HFFc6 (cell line): Measurements from ENCODE around the gene DYNC1I1. TPM values are rescaled to one million over a fixed set of nuclear protein-coding genes. Genes with fewer than 3 reads are reported as not detected.

Source experiments
- DNase-seq: peaks from one replicate; pipeline ENCODE4 v3.0.0-alpha.2; 2018
- H3K27ac Mint-ChIP-seq: 2 replicates; pipeline ENCODE4 v1.8.0; 2020; ENCODE audit warnings: mild to moderate bottlenecking, mixed read lengths
- H3K27me3 Mint-ChIP-seq: 2 replicates; pipeline ENCODE4 v1.8.0; 2021; ENCODE audit warnings: mild to moderate bottlenecking, moderate library complexity, mixed read lengths; ENCODE audit not compliant: insufficient read depth
- H3K36me3 Mint-ChIP-seq: 2 replicates; pipeline ENCODE4 v1.8.0; 2021; ENCODE audit warnings: low read depth, mixed read lengths
- H3K4me1 Mint-ChIP-seq: 2 replicates; pipeline ENCODE4 v1.8.0; 2020; ENCODE audit warnings: low read depth, mixed read lengths
- H3K4me3 Mint-ChIP-seq: 2 replicates; pipeline ENCODE4 v1.8.0; 2020; ENCODE audit warnings: mild to moderate bottlenecking, moderate library complexity, mixed read lengths
- H3K9me3 Mint-ChIP-seq: 2 replicates; pipeline ENCODE4 v1.8.0; 2020; ENCODE audit warnings: mild to moderate bottlenecking, mixed read lengths
- CTCF ChIP-seq: fragments of 200-600 bp; sonication (generic); IDR thresholded peaks from 2 replicates; pipeline ENCODE4 v1.5.0; 2021; ENCODE audit warnings: antibody characterized with exemption, mild to moderate bottlenecking
- total RNA-seq, 6 experiments: library from RNA; stranded (reverse); fragmentation: NEBNext Ultra II Directional; extraction: Animal tissue kit (Norgen Biotek cat#: 25700); gene quantifications; 2 replicates in 1 of 6; 3 replicates in 5 of 6; pipeline ENCODE4 v1.2.3, GENCODE V29; 2021

DYNC1I1 gene
- total RNA-seq, 6 experiments from 2014 or later, result 0.08 to 0.34 (median 0.14) TPM; not detected in 1

- DNase-seq, result no peak
- Mint-ChIP-seq H3K36me3 (no peaks in the 10 kb centered on the region), H3K27ac (no peak overlapping the region), H3K4me3 (no peak overlapping the region), H3K4me1 (no peaks in the 10 kb centered on the region), H3K27me3 (peaks cover 2% of the 10 kb centered on the region; the same call in 1 of the 2 replicates), H3K9me3 (peaks cover 25% of the 10 kb centered on the region; the same call in 1 of the 2 replicates)
- TF ChIP-seq CTCF, result no peak
These were observed 200.2 kb downstream of the DYNC1I1 start for GRCh38 chr7:95972523-95972922.

GRCh38 chr7:95974108-95974507 lies 201.8 kb downstream of the DYNC1I1 start:
- Mint-ChIP-seq H3K9me3 (peaks cover 25% of the 10 kb centered on the region; the same call in 1 of the 2 replicates), H3K27ac (no peak overlapping the region), H3K4me1 (no peaks in the 10 kb centered on the region), H3K36me3 (no peaks in the 10 kb centered on the region), H3K4me3 (no peak overlapping the region), H3K27me3 (peaks cover 2% of the 10 kb centered on the region; the same call in 1 of the 2 replicates)
- TF ChIP-seq CTCF, result no peak
- DNase-seq, result no peak

GRCh38 chr7:95976369-95977060 lies 204.2 kb downstream of the DYNC1I1 start:
- Mint-ChIP-seq H3K36me3 (no peaks in the 10 kb centered on the region), H3K4me3 (no peak overlapping the region), H3K4me1 (no peaks in the 10 kb centered on the region), H3K27ac (no peak overlapping the region), H3K9me3 (peaks cover 23% of the 10 kb centered on the region; the same call in 1 of the 2 replicates), H3K27me3 (no peaks in the 10 kb centered on the region)
- DNase-seq, result no peak
- TF ChIP-seq CTCF, result no peak

GRCh38 chr7:95977994-95978393 lies 205.6 kb downstream of the DYNC1I1 start:
- Mint-ChIP-seq H3K9me3 (peaks cover 13% of the 10 kb centered on the region; the same call in 1 of the 2 replicates), H3K4me3 (no peak overlapping the region), H3K27me3 (no peaks in the 10 kb centered on the region), H3K27ac (no peak overlapping the region), H3K4me1 (no peaks in the 10 kb centered on the region), H3K36me3 (no peaks in the 10 kb centered on the region)
- no peak for DNase-seq
- TF ChIP-seq CTCF, result no peak

- H3K36me3 Mint-ChIP-seq, result no peaks in the 10 kb centered on the region
These were observed 207.8 kb downstream of the DYNC1I1 start for GRCh38 chr7:95980167-95980566.

More at GRCh38 chr7:95980167-95980566, 207.8 kb downstream of the DYNC1I1 start:
- Mint-ChIP-seq H3K27ac (no peak overlapping the region), H3K9me3 (peaks cover 6% of the 10 kb centered on the region; the same call in 1 of the 2 replicates), H3K27me3 (no peaks in the 10 kb centered on the region), H3K4me3 (no peak overlapping the region), H3K4me1 (no peaks in the 10 kb centered on the region)
- no peak for DNase-seq
- no peak for TF ChIP-seq CTCF
